GM21526 (cell line): ENCODE results near the gene ASF1A.
A peak's percentile ranks its signal among the peaks of the same experiment; 100 is the strongest.

Experiments
- ATAC-seq: cut with Tn5 transposase; IDR thresholded peaks from one replicate; pipeline ENCODE4 v1.9.1; 2021; ENCODE audit warnings: moderate library complexity; ENCODE audit not compliant: unreplicated experiment, low FRiP score

The ASF1A gene

DNA sequence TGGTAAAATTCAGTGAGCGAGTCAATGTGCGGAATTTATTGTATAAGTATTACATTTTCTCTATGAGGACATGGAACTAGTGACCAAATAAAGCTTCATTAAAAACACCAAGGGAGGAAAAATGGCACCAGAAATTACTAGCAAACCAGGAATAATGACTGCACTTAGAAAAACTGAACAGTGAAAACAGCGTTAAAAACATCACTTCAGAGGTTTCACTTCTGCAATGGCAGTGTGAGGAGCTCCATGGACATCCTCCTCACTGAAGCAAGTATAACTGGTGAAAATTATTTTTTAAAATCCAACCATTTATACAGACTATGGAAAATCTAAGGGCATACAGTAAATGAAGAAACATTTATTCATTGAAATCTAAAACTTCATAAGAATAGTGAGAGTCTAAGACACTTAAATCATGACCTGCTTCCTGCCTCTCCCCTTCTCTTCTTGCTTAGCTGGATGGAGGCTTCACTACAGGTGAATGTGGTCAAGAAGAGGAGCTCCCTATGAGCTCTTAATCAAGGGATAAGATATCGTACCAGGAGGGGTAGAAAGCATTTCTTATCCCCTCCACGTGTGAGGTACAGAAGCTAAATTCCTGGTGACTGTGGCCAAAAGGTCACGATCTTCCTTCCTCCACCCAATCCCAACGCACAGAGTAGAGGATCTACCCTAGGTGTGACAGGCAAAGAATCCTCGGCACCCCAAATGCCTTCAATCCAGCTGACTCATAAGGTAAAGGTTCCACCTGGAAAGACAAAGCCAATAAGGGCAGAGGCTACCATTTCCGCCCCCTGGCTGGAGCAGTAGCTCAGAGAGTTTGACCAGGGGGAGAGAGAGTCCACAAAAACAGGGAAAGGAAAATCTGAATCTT lies 12.3 kb upstream of the ASF1A start:
- peak; percentile 80 for ATAC-seq

DNA sequence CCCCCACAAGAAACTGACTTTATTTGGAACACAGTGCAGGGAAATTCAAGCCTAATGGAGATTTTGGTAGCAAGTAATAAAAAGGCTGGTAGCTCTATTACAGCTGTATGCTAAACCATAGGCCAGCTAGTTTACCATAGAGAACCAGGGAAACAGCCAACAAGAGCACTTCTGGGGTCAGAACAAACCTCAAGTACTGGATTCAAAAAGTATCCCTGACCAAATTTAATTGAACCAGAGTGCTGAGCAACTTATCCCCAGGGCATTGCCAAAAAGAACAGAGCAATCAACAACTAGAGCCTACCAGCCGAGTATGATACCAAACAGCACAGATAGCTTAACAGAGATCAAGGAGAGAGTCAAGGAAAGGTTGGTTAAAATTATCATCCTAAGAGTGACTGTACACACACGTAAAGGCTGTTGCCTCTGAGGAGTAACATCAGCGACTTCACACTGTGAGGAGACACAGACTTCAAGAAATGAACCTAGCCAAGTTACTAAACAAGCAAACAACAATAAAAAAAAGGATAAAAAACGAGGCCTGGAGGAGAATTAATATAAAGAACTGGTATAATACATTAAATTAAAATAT lies 11.5 kb upstream of the ASF1A start:
- peak; percentile 6 for ATAC-seq

- no peak for ATAC-seq
These were observed 7.3 kb upstream of the ASF1A start for GRCh38 chr6:118886641-118887040.

GRCh38 chr6:118889163-118889562 lies 4.8 kb upstream of the ASF1A start:
- no peak for ATAC-seq

DNA sequence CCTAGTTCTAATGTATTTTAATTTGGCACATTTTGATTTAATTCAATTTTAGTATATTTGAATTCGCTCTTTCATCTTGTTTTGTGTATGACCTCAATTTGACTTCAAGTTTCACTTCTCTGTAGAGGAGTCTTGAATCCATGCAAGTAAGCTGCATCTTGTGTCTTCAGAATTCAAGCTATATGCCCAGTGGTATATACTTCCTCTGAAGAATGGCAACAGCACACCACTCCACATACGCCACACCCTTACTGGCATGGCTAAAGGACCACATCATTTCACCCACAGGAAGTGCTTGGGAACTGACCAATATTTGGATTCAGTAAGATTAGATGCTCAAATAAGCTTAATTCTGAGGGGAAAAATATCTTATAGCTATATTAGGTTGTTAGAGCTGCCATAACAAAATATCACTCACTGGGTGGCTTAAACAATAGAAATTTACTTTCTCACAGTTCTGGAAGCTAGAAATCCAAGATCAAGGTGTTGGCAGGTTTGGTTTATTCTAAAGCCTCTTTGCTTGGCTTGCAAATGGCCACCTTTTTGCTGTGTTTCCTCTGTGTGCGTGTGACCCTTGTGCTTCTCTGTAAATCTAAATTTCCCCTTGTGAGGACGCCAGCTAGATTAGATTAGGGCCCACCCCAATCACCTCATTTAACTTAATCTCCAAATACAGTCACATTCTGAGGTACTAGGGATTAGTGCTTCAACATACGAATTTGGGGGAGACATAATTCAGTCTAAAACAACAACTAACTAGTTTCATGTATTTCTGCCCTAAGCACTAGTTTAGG lies 2.8 kb upstream of the ASF1A start:
- peak; percentile 40 for ATAC-seq

DNA sequence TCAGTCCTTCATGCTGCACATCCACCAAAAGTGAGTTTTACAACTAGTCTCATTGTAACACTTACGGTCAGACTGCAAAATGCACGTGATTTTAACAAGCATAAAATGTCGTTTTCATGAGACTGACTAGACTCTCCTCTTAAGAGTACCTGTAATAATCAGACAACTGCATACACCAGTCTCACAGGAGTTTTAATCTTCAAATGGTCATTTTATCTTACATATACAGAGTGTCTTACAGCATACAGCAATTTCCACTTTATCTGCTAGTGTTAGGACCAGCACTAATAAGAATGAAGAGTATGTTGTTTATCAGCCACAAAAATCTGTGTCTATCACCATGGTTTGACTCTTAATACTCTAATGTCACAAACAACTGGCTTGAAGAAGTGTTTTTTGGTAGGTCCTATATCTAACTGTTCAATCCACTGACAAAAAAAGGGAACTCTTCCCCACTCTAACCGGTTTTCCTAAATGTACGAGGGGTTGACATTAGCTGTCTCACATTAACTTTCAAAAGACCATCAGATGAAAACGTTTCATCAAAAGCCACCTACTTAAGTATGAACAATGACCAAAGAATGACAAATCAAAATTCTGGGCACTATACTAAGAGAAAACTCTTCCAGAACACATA lies 1.5 kb upstream of the ASF1A start:
- no peak for ATAC-seq

DNA sequence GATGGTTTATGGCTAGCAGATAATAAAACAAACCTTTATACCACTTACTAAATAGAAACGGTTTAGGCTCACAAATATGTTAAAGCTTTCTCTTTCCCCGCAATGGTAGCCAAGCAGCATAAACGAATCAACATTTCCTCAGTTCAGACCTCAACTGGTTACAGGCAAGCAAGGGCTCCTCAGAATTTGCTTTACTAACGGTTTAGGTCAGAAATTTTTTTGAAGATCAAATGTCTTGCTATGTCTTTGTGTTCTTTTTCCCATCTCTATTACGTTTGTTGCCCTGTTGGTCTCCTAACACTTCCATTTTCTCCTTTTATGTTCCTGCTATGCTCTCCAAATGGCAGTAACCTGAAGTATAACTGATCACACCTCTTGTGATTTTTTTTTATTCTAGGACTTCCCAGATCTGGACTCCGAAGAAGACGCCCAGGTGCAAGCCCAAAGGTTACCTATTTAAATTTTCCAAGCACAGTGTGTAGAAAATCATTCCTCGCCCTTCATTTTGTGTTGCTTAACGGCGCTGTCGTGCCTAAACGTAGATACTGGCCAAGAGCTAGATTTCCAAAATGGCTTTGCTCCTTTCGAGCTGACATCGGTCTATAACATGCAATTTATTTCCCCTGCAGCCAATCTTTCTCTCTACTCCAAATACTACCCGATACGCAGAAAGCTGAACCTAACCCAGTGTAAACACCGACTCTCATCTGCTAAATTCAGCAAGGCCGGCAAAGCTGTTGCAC lies 717 bp upstream of the ASF1A start:
- ATAC-seq: peak; percentile 20

- peak; percentile 33 for ATAC-seq
These were observed 691 bp downstream of the ASF1A start for GRCh38 chr6:118894425-118895260.

GRCh38 chr6:118895261-118895560 lies 1.3 kb downstream of the ASF1A start:
- no peak for ATAC-seq

- ATAC-seq: no peak
These were observed 1.9 kb downstream of the ASF1A start for GRCh38 chr6:118895859-118896258.

DNA sequence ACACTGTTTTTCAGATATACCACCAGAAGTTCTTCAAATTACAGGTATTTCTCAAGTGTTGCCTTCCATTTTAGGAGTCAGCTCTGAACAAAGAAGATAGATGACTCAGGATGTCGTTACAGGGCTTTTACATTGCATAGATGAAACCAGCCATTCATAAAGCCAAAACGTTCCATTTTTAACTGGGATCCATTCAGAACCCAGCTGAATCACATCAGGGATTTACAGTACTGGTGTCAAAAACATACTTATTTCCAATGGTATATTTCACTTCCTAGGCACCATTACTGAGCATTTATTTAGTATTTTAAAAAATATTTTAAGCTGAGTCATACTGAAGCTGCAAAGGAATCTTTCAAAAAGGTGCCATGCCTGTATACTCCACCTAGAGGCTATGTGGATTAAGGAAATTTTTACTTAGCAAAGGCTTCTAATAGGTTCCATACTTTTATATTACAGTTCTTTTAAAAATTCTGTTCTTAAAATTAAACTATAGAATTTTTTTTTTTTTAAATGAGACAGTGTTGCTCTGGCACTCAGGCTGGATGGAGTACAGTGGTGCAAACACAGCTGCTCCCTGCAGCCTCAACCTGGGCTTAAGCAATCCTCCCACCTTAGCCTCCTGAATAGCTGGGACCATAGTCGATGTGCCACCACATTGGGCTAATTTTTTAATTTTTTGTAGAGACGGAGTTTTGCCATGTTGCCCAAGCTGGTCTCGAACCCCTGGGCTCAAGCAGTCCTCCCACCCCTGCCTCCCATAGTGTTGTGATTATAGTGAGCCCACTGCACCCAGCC lies 2.6 kb downstream of the ASF1A start:
- peak; percentile 21 for ATAC-seq

DNA sequence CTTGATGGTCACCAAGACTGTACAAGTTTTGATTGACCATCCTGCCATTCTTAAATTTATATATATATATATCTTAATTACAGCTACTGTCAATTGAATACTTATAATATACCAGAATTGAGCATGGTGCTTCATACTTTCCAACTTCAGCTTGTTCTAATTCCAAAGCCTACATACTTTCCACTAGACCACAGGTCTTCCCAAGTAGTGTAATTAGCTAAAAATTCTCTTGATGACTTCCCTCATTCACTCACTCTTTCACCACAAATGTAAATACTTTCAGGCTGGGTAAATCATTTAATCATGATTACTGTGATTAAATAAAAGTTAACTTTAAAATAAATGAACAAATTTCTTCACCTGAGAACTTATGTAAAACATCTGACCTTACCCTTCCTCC lies 3.4 kb downstream of the ASF1A start:
- ATAC-seq: no peak

GRCh38 chr6:118899948-118900347 lies 6.0 kb downstream of the ASF1A start:
- no peak for ATAC-seq

DNA sequence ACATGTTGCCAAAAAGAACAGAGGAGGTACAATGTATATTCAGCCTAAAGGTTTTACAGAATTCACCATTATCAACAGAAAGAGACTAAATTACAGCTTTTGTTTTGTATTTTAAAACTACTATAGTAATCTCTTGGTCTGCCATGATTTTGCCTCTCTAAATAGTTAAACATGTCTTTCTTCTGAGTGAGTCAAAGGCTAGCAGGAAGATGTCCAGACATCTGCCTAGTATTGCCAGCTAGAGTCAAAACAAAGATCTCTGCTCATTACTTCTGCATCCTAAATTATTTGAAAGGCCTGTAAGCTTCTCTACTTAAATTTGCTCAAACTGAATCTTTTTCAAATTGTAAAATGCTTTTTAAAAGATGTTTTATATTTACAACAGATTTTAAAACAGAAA lies 8.8 kb downstream of the ASF1A start:
- ATAC-seq: no peak

- no peak for ATAC-seq
These were observed 9.2 kb downstream of the ASF1A start for GRCh38 chr6:118903138-118903537.

GRCh38 chr6:118903691-118904090 lies 9.7 kb downstream of the ASF1A start:
- ATAC-seq: no peak

- ATAC-seq: no peak
These were observed 11.1 kb downstream of the ASF1A start for GRCh38 chr6:118905084-118905483.

- no peak for ATAC-seq
These were observed 11.9 kb downstream of the ASF1A start for GRCh38 chr6:118905851-118906250.

DNA sequence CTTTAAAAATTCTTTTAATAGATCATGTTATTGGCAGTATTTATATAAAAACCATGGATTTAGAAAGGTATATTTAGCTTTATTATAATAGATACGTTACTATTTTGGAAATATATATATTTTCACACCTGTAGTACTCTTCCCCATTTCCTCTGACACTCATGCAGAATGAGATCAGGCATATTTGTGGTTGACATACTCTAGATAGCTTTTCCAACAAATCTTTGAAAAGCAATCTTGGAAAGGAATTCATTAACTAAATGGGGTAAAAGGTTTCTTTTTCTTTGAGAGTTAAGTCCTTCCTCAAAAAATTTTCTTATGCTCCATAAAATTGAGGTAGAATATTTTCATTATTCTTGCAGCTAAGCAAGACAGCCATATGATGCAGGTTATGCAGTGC lies 14.5 kb downstream of the ASF1A start:
- no peak for ATAC-seq
